Measurements from ENCODE around the gene FIGNL1. TPM values are rescaled to one million over a fixed set of nuclear protein-coding genes. Genes with fewer than 3 reads are reported as not detected.

Gene FIGNL1
- total RNA-seq, 1 donor from 2014 or later, result 12.4 TPM

GRCh38 chr7:50431722-50432305, 18.3 kb downstream of the FIGNL1 start:
- DNase-seq (ENCODE audit: low read depth) (no peak), FAIRE-seq (no peak)
- Histone ChIP-seq H3K27me3 (ENCODE audit: control insufficient read depth, insufficient read depth, low read length) (no peaks in the 10 kb centered on the region), H3K36me3 (ENCODE audit: control insufficient read depth, insufficient read depth, low read length) (no peaks in the 10 kb centered on the region), H3K4me3 (ENCODE audit: low read depth, low read length) (no peak overlapping the region)
- TF ChIP-seq CTCF (IDR thresholded peaks at IDR 0.05; ENCODE audit: insufficient read depth, low read length, severe bottlenecking), result no peak

DNA sequence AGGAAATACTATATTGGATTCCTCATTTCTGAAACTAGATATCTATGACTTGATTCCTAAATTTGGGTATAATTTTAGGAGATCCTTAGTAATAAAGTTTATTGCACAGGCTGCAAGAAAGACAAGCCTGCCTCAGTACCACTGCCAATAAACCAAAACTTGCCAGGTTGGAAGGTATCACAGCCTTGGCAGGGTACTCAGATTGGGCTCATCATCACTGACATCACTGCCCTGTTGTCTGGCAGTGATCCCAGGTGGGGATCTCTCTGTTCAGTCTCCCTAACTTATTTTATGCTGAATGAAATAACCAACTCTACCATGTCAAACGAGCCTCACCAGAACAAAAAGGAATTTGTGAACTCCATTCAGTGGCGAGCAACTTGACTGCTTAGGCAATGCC, 18.8 kb downstream of the FIGNL1 start:
- TF ChIP-seq CTCF (IDR thresholded peaks at IDR 0.05; ENCODE audit: insufficient read depth, low read length, severe bottlenecking), result no peak
- no peak for FAIRE-seq
- H3K27me3 ChIP-seq (ENCODE audit: control insufficient read depth, insufficient read depth, low read length), result no peaks in the 10 kb centered on the region
- DNase-seq (ENCODE audit: low read depth), result no peak
- H3K36me3 ChIP-seq (ENCODE audit: control insufficient read depth, insufficient read depth, low read length), result no peaks in the 10 kb centered on the region
- H3K4me3 ChIP-seq (ENCODE audit: low read depth, low read length), result no peak overlapping the region

- H3K27me3 ChIP-seq (ENCODE audit: control insufficient read depth, insufficient read depth, low read length), result no peaks in the 10 kb centered on the region
- H3K36me3 ChIP-seq (ENCODE audit: control insufficient read depth, insufficient read depth, low read length), result no peaks in the 10 kb centered on the region
- FAIRE-seq (no peak), DNase-seq (ENCODE audit: low read depth) (no peak)
- no peak overlapping the region for H3K4me3 ChIP-seq (ENCODE audit: low read depth, low read length)
- no peak for TF ChIP-seq CTCF (IDR thresholded peaks at IDR 0.05; ENCODE audit: insufficient read depth, low read length, severe bottlenecking)
Observed at GRCh38 chr7:50428911-50429310, 21.2 kb downstream of the FIGNL1 start.

DNA sequence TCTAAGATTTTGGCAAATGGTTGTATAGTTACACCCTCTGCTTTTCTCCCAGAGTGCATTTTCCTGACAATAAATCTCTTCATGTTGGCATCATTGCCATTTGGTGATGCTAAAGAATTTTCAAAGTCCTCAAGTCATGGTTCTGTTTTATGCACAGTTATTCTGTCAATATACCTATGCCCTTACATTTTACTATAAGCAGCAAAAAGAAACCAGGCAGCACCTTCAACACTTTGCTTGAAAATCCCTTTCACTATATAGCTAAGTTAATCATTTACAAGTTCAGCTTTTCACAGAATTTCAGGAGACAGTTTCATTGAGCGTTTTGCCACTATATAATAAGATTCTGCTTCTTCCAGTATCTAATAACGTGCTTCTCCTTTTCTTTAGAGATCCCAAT, 22.6 kb downstream of the FIGNL1 start:
- Histone ChIP-seq H3K36me3 (ENCODE audit: control insufficient read depth, insufficient read depth, low read length) (no peaks in the 10 kb centered on the region), H3K4me3 (ENCODE audit: low read depth, low read length) (no peak overlapping the region), H3K27me3 (ENCODE audit: control insufficient read depth, insufficient read depth, low read length) (no peaks in the 10 kb centered on the region)
- DNase-seq (ENCODE audit: low read depth) (no peak), FAIRE-seq (no peak)
- TF ChIP-seq CTCF (IDR thresholded peaks at IDR 0.05; ENCODE audit: insufficient read depth, low read length, severe bottlenecking), result no peak

DNA sequence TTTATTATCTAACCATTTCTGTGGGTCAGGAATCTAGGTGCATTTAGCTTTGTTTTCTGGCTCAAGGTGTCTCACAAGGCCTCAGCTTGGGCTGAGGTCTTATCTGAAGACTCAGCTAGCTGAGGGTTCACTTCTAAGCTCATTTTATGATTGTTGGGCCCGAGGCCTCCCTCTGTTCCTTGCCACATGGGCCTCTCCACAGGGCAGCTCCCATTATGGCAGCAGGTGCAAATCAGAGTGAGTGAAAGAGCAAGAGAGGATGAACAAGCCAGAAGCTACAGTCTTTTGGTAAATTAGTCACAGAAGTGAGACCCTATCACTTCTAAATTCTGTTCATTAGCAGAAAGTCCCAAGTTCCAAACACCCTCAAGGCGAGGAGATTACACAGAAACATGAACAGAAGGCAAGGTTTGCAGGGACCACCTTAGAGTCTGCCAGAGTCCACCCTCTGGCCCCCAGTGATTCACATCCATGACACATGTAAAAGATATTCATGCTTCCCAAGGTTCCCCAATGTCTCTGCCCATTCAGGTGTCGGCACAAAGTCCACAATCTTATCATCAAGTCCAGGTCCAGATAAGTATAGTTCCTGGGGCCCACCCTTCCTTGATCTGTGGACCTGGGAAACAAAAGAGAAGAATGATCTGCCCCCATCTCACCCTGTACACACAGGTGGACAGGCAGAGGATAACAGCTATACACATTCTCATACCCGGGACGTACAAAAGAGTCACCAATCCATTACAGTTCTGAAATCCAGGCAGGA, 23.7 kb downstream of the FIGNL1 start:
- no peak for TF ChIP-seq CTCF (IDR thresholded peaks at IDR 0.05; ENCODE audit: insufficient read depth, low read length, severe bottlenecking)
- no peak overlapping the region for H3K4me3 ChIP-seq (ENCODE audit: low read depth, low read length)
- DNase-seq (ENCODE audit: low read depth) (no peak), FAIRE-seq (no peak)
- no peaks in the 10 kb centered on the region for H3K36me3 ChIP-seq (ENCODE audit: control insufficient read depth, insufficient read depth, low read length)
- H3K27me3 ChIP-seq (ENCODE audit: control insufficient read depth, insufficient read depth, low read length), result no peaks in the 10 kb centered on the region

All from bronchial epithelial cell (primary cell).